ENCODE data around the gene EMC1. TPM values are rescaled to one million over a fixed set of nuclear protein-coding genes. Genes with fewer than 3 reads are reported as not detected.
"Not testable (repeated sequence)": the region's sequence is repeated elsewhere in the genome, so short reads cannot be mapped to it uniquely, and the experiment has no call there.

EMC1 gene
- total RNA-seq, 2 experiments from 2014 or later: 41.3 to 50.1 TPM

GRCh38 chr1:19294638-19295037 is 43.3 kb upstream of the EMC1 start:
- intact Hi-C loops (cut with micrococcal nuclease; ENCODE audit: unreplicated experiment): no loop called here
- Histone ChIP-seq H3K4me1 (ENCODE audit: insufficient read depth, low read length, poor library complexity, severe bottlenecking) (no peaks in the 10 kb centered on the region), H3K4me2 (ENCODE audit: low read length) (no peak overlapping the region), H3K79me2 (ENCODE audit: insufficient read depth, low read depth, low read length) (no peaks in the 10 kb centered on the region), H3K9me3 (ENCODE audit: low read length) (peaks cover 28% of the 10 kb centered on the region), H3K4me3 (ENCODE audit: low read depth, low read length, poor library complexity, severe bottlenecking) (no peak overlapping the region), H3K27ac (ENCODE audit: low read depth, low read length, poor library complexity, severe bottlenecking) (no peak overlapping the region), H4K20me1 (ENCODE audit: insufficient read depth, low read length) (no peaks in the 10 kb centered on the region), H2AFZ (ENCODE audit: low read length) (no peak overlapping the region), H3K9me2 (ENCODE audit: insufficient read depth, low read length) (no peaks in the 10 kb centered on the region), H3K36me3 (ENCODE audit: insufficient read depth, low read length) (no peaks in the 10 kb centered on the region; the same call in 1 of the 2 replicates)
- ChIA-PET POLR2A (no interaction called here), CTCF (ENCODE audit: unreplicated experiment) (no interaction called here)
- DNase-seq (ENCODE audit: low spot score): no peak
- TF ChIP-seq CTCF (conservative IDR thresholded peaks at IDR 0.05; ENCODE audit: low read length) (no peak), EZH2phosphoT487 (IDR thresholded peaks at IDR 0.05; ENCODE audit: borderline replicate concordance, low read depth, low read length) (no peak)
- TSS peak; percentile 11 for BruUV-seq (replicated peaks)

- no peak for TF ChIP-seq EZH2phosphoT487 (IDR thresholded peaks at IDR 0.05; ENCODE audit: borderline replicate concordance, low read depth, low read length)
- no peak for TF ChIP-seq CTCF (conservative IDR thresholded peaks at IDR 0.05; ENCODE audit: low read length)
- POLR2A ChIA-PET: no interaction called here
- Histone ChIP-seq H2AFZ (ENCODE audit: low read length) (no peak overlapping the region), H3K4me1 (ENCODE audit: insufficient read depth, low read length, poor library complexity, severe bottlenecking) (no peaks in the 10 kb centered on the region), H4K20me1 (ENCODE audit: insufficient read depth, low read length) (no peaks in the 10 kb centered on the region), H3K9me3 (ENCODE audit: low read length) (peaks cover 14% of the 10 kb centered on the region), H3K27ac (ENCODE audit: low read depth, low read length, poor library complexity, severe bottlenecking) (no peak overlapping the region), H3K9me2 (ENCODE audit: insufficient read depth, low read length) (no peaks in the 10 kb centered on the region), H3K79me2 (ENCODE audit: insufficient read depth, low read depth, low read length) (no peaks in the 10 kb centered on the region), H3K36me3 (ENCODE audit: insufficient read depth, low read length) (no peaks in the 10 kb centered on the region; the same call in 1 of the 2 replicates), H3K4me3 (ENCODE audit: low read depth, low read length, poor library complexity, severe bottlenecking) (no peak overlapping the region), H3K4me2 (ENCODE audit: low read length) (no peak overlapping the region)
- no TSS peak for BruUV-seq (replicated peaks)
- DNase-seq (ENCODE audit: low spot score): no peak
- intact Hi-C loops (cut with micrococcal nuclease; ENCODE audit: unreplicated experiment): no loop called here
- CTCF ChIA-PET (ENCODE audit: unreplicated experiment): no interaction called here
These were observed 37.9 kb upstream of the EMC1 start for GRCh38 chr1:19289244-19289643.

- H3K36me3 ChIP-seq (ENCODE audit: insufficient read depth, low read length); intact Hi-C loops (cut with micrococcal nuclease; ENCODE audit: unreplicated experiment); H3K27ac ChIP-seq (ENCODE audit: low read depth, low read length, poor library complexity, severe bottlenecking); H3K79me2 ChIP-seq (ENCODE audit: insufficient read depth, low read depth, low read length); H3K9me2 ChIP-seq (ENCODE audit: insufficient read depth, low read length); H4K20me1 ChIP-seq (ENCODE audit: insufficient read depth, low read length); POLR2A ChIA-PET; H3K4me3 ChIP-seq (ENCODE audit: low read depth, low read length, poor library complexity, severe bottlenecking); CTCF ChIA-PET (ENCODE audit: unreplicated experiment); H3K4me2 ChIP-seq (ENCODE audit: low read length); BruUV-seq (replicated peaks); DNase-seq (ENCODE audit: low spot score); H3K4me1 ChIP-seq (ENCODE audit: insufficient read depth, low read length, poor library complexity, severe bottlenecking); H2AFZ ChIP-seq (ENCODE audit: low read length): not testable (repeated sequence)
- H3K9me3 ChIP-seq (ENCODE audit: low read length): peaks cover 11% of the 10 kb centered on the region
These were observed 37.3 kb upstream of the EMC1 start, which contains the start of gene AKR7A3 for GRCh38 chr1:19288324-19289241. TSS of gene AKR7A3 (minus strand) at chr1:19288770. CDS start at chr1:19288709, 61 bp downstream.

Measured in OCI-LY7 (cell line).